Anterior cingulate cortex (tissue), 58 donors: Measurements from ENCODE around the gene MTOR.
"Not testable (repeated sequence)": the region's sequence is repeated elsewhere in the genome, so short reads cannot be mapped to it uniquely, and the experiment has no call there.

Experiments used
- DNase-seq, 58 donors: peaks; one replicate each; lab custom pipeline; 2025; lab: John Stamatoyannopoulos, UW

MTOR gene

DNA sequence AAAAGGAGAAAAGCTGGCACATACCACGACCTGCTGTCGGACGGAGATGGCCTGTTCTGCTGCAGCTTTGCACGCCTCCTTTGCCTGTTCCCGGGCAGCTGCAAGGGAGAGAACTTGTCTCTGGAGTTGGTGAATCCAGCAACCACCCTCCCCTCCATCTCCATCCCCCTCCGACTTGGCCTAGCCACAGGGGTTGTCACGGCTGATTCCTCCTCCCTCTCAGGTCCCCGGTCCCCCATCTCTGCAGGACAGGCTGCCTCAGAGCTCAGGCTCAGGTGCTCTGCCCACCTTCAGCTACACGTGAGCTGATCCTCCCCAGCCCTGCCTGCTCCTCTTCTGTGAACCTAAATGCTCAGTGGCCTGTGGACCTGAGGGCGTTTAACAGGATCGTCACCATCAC, 191.5 kb downstream of the MTOR start:
- no peak for DNase-seq

DNA sequence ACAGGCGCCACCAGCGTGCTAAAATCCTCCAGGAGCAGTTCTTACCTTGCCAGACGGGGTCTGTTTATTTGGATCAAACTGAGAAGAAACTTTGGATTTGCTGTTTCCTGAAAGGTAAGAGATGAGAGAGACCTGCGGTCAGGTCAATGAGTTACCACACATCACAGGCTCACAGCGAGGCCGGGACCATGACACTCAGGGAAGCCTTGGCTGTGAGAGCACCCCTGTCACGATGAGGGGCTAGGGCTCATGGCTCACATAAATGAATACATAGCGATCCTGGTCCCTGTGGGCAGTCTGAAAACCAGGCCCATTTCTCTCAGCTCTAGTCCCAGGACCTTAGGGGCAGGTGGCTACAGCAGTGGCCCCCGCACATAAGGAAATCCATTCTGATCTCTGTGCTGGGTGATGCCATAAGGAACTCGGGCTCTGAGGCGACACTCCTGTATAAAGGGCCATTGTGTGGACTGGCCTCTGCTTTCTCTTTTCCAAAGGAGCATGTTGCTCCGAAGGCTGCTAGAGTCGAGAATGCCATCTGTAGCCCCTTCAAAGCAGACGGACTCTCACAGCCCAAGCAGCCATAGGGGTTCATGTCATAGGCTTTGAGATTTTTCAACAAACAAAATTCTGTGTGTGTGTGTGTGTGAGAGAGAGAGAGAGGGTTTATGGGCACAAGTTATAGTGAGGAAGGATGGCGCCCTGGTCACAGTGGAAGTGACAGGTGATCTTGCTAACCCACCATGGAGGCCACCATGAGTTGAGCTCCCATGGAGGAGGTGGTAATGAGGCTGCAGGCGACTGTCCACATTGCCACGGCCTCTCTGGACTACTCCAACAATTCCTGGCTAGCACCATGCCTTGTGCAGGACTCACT, 193.5 kb downstream of the MTOR start:
- DNase-seq = peak in 1 of 58 donors; percentile 8

DNA sequence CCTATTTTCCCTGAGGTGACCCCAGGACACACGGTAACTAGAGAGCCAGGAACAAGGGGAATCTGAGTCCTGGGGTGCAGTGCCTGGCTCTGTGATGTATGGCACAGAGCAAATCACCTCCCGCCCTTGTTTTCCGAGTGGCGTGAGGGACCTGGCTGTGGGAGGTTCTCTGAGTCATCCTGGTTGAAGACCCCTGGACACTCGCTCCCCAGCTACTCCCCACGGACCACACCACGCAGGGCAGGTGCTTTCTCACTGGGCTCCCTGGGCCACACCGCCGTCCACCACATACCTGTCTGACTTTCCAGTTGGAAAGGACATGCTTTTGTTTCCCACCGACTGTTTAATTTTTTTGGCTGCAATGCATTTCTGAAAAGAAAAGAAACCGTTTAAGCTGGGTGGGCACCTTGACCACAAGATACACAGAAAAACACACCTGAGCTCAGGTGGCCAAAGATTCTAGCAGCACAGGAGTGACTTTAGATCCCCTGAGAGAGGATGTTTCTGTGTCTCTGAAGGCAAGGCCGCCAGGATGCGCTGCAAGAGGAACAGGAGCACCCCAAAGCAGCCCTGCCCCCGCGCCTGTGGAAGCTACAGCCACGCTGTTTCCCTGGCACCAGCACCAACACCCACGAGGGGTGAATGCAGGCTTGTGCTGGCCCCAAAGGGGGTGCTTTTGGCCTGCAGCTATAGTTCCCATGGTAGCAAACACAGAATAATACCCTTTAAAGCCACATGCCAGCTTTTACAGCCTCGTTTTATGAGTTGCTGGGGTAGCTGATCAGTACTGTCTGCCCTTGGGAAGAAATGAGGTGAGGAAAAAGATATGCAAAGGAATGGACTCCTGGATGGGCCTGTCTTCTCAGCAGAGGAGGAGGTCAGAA, 194.4 kb downstream of the MTOR start:
- DNase-seq = peak in 24 of 58 donors; percentile 11 to 80 (median 32)

DNA sequence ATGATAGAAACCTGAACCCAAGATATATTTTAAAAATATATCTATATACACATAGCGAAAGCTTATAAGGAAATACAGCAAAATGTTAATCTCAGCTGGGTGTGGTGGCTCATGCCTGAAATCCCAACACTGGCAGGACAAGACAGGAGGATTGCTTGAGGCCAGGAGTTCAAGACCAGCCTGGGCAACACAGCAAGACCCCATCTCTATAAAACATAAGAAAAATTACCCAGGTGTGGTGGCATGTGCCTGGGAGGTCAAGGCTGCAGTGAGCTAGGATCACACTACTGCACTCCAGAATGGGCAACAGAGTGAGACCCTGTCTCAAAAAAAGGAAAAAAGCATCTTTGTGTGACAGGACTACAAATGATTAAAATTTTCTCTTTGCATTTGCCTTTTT, 196.6 kb downstream of the MTOR start:
- no peak for DNase-seq

DNA sequence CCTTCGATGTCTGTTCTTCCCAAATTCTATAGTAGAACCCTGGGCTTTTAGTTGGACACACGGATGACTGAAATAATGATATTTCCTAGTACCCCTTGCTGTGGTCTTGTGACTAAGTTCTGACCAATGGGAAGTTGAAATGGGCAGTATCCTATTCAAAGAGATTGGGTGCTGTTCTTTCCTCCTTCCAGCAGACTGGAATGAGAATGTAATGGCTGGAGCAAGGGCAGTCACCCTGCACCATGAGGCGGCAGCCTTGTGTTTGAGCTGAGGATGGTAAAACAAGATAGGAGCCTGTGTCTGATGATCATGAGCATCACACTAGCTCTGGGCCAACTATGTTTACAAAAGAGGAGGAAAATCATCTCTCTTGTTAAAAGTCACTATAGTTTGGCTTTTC, 197.4 kb downstream of the MTOR start:
- no peak for DNase-seq

DNA sequence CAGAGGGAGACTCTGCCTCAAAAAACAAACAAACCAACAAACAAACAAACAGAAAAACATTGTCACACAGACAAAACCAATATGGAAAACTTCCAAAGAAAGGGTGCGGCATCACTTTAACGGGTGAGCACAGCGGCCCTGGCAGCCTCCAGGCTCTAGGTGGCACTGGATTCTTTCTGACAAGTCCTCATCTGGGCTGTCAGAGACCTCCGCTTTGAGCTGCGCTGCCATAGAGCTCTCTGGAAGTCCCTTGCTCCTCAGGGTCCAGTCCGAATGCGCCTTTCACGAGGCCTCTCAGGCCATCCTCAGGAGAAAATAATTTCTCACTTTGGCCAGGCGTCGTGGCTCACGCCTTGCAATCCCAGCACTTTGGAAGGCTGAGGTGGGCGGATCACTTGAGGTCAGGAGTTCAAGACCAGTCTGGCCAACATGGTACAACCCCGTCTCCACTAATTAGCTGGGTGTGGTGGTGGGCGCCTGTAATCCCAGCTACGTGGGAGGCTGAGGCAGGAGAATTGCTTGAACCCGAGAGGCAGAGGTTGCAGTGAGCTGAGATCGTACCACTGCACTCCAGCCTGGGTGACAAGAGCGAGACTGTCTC, 198.3 kb downstream of the MTOR start:
- not testable (repeated sequence) for DNase-seq

DNA sequence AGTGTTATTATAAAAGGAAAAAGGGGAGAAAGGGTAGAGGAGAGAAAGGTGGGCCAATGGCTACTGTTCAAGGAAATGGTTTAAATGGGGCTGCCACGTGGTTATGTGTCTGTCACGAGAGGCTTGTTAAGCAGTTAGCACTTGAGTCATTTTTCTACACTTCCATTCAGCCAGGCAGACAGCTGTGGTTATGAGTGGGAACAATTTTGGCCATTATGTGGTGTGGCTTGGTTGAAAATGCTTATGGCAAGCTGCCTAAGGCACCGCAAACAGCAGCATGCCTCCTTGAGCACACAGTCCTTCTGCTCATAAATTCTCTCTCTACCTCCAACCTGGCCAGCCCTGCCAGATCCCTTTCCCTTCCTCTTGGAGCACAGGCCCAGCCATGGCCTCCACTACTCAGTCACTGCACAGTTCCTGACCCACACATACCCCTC, 199.4 kb downstream of the MTOR start:
- DNase-seq = peak in 13 of 58 donors; percentile 11 to 71 (median 34)

DNA sequence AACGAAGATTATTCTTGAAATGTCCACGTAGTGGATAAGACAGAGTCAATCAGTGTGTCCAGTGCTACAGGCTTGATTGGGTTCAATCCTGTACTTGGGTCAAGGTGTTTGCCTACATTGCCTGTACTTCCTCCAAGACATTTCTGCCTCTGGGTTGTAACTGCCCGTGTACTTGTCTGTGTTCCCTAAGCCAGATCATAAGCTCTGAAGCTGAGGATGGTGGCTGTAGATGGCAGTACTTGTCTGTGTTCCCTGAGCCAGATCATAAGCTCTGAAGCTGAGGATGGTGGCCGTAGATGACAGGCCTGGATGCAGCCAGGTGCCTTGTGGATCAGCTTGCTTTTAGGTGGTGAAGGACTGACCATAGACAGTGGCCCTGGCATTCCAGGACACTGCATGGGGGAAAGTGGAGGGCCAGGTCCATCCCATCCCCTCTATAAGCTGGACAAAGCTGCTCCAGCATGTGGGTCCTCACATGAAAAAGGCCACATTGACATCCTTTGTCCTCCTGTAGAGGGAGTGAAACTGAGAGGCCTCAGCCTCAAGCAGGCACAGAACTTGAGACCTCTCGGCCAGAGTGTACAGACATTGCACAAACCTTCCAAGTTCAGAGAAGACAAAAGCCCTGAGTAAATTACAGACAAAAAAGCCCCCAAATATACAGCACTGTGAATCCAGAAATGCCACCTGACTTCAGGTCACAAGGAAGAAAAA, 200.5 kb downstream of the MTOR start:
- DNase-seq = peak in 1 of 58 donors; percentile 10

DNA sequence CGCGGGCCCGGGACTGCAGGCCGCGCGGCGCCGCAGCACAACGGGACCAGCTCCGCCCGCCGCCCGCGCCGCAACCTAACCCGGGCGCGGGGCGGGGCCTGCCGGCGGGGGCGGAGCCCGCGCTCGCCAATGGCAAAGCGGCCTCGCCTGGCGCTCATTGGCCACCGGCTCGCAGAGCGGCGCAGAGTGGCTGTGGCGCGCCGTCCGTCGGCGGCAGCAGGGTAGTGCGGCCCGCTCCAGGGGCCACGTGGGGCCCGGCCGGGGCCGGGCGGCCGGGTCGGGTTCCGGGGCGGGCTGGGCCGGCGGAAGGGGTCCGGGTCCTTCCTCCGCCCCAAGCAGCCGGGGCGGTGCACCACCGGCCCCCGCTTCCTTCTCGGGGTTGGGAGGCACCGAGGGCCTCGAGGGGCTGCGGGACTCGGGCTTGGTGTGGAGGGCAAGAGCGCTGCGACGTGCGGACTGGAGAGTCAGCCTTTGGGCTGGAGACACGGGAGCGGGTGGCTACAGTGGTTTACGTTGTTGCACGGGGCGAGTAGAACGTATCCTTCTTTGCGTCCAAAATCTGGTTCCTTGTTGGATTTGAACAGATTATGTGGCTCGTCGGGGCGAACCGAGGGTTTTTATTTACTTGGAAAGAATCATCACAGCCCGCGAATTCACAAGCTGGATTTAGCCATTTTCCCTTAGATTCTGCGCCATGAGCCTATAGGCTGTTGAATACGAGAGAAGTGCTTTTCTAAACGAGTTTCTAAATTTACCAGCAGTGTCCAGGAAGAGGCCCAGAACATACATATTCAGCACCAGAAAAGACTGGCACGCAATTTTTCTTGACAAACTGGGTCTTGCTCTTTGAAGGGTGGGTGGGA, 202.2 kb downstream of the MTOR start, which contains the start of gene SRM:
TSS of gene SRM (minus strand) at position 51 of the 863 bp plus-strand sequence. CDS start 75 bp downstream, outside the sequence.
- DNase-seq = peak; percentile 43 to 94 (median 83)

DNA sequence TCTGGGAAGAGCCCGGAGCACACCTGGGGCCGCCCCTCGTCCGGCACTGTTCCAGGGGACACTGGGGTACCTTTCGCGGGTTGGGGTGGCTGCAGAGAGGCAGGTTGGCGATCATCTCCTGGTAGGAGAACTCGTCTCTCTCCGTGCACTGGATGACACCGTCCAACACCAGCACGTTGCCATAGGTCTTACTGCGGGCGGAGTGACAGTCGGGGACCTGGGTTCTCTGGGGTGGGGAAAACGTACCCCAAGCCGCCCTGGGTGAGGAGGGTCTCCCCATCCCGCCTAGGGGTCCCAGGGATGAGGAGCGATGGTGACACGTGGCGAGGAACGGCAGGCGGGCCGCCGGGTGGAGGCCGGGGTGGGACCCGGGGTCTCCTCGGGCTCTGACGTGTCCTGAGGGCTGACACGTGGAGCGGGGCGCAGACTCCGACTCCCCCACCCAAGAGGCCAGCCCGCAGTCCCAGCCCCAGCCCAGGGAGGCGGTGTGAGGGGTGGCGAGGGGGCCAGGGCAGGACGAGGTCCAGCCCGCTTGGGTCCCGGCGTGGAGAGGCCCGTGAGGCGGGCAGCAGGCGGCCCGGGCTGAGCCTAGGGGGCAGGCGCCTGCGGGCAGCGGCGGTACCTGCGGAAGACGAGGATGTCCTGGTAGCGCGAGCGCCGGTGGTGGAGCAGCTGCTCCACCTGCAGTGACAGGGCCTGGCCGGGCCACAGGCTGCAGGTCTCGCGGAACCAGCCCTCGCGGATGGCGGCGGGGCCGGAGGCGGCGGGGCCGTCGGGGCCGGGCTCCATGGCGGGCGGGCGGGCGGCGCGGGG, 203.0 kb downstream of the MTOR start:
- DNase-seq = peak in 1 of 58 donors; percentile 37

DNA sequence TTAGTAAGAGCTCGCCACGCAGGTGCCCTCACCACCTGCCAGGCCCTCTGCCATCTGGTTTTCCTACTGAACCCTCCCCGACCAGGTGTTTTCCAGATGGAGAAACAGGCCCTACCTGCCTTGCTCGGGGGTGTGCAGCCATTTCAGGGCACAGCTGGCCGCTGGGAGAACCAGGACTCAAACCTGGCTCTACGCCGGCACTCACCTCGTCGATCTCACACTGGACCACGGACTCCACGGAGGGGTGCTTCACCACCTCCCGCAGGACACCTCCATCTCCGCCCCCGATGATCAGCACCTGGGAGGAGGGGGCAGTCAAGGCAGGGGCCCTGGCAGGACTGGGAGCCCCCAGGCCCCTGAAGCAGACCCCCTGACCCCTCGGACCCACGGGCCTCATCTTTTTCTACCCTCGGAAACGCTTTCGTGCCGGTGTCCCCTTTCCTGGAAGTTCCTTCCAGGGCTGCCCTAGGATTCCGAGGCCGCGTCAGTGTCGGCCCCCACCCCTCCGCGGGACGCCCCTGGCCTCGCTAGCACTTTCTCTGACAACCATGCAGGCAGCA, 203.7 kb downstream of the MTOR start:
- no peak for DNase-seq

DNA sequence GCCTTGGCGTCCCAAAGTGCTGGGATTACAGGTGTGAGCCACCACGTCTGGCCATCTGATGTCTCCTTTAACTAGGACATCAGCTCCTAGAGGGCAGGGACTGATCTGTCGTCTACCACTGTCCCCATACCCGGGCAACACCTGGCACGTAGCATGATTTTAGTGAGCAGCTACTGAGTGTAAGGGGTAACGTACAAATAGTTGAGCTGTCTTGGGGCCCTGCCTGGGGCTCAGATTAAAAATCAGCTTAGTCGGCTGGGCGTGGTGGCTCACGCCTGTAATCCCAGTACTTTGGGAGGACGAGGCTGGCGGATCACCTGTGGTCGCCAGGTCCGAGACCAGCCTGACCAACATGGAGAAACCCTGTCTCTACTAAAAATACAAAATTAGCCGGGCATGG, 204.3 kb downstream of the MTOR start:
- no peak for DNase-seq

DNA sequence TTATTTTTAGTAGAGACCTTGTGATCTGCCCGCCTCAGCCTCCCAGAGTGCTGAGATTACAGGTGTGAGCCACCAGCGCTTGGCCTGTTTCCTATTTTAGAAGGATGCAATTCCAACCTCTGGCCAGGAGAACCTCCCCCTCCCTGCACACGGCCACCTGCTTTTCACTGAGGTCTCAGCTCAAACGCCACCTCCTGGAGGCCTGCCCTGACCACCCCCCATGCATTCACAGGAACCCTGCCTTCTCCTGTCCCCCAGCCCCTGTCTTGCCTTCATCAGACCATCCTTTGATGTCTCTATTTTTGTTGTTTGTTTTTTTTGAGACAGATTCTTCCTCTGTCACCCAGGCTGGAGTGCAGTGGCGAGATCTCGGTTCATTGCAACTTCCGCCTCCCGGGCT, 204.9 kb downstream of the MTOR start:
- no peak for DNase-seq
